ENCODE results near the gene FNIP2.
A peak's percentile ranks its signal among the peaks of the same experiment; 100 is the strongest.
"Not testable (repeated sequence)": the region's sequence is repeated elsewhere in the genome, so short reads cannot be mapped to it uniquely, and the experiment has no call there.

Gene FNIP2

GRCh38 chr4:158875455-158875854, 106.6 kb downstream of the FNIP2 start:
- intact Hi-C loops (cut with DNase I), result no loop called here
- no peak for DNase-seq

GRCh38 chr4:158877069-158877468, 108.2 kb downstream of the FNIP2 start:
- intact Hi-C loops (cut with DNase I), result no loop called here
- no peak for DNase-seq

GRCh38 chr4:158882142-158882541, 113.3 kb downstream of the FNIP2 start:
- intact Hi-C loops (cut with DNase I); DNase-seq: not testable (repeated sequence)

GRCh38 chr4:158884280-158884679, 115.5 kb downstream of the FNIP2 start:
- DNase-seq, result no peak
- intact Hi-C loops (cut with DNase I), result no loop called here

- intact Hi-C loops (cut with DNase I), result no loop called here
- no peak for DNase-seq
Observed at GRCh38 chr4:158885564-158885963, 116.7 kb downstream of the FNIP2 start.

GRCh38 chr4:158890294-158890693, 121.5 kb downstream of the FNIP2 start:
- intact Hi-C loops (cut with DNase I), result no loop called here
- DNase-seq, result no peak

GRCh38 chr4:158891256-158891655, 122.4 kb downstream of the FNIP2 start:
- intact Hi-C loops (cut with DNase I), result no loop called here
- DNase-seq, result no peak

- no peak for DNase-seq
- intact Hi-C loops (cut with DNase I), result no loop called here
Observed at GRCh38 chr4:158894826-158895225, 126.0 kb downstream of the FNIP2 start.

- intact Hi-C loops (cut with DNase I), result no loop called here
- DNase-seq, result peak in 1 of 42 donors; percentile 6
Observed at GRCh38 chr4:158895797-158896576, 127.2 kb downstream of the FNIP2 start.

GRCh38 chr4:158896577-158897238, 127.9 kb downstream of the FNIP2 start:
- intact Hi-C loops (cut with DNase I); DNase-seq: not testable (repeated sequence)

GRCh38 chr4:158900408-158900807, 131.6 kb downstream of the FNIP2 start:
- DNase-seq; intact Hi-C loops (cut with DNase I): not testable (repeated sequence)

GRCh38 chr4:158902280-158903078, 133.7 kb downstream of the FNIP2 start:
- DNase-seq; intact Hi-C loops (cut with DNase I): not testable (repeated sequence)

GRCh38 chr4:158903079-158903456, 134.2 kb downstream of the FNIP2 start:
- DNase-seq, result no peak
- intact Hi-C loops (cut with DNase I), result no loop called here

GRCh38 chr4:158903472-158904043, 134.7 kb downstream of the FNIP2 start:
- no peak for DNase-seq

GRCh38 chr4:158904815-158905214, 136.0 kb downstream of the FNIP2 start:
- no peak for DNase-seq
- intact Hi-C loops (cut with DNase I), result no loop called here

More at GRCh38 chr4:158903472-158904043, 134.7 kb downstream of the FNIP2 start:
- intact Hi-C loops (cut with DNase I), result no loop called here

GRCh38 chr4:158906073-158906472, 137.2 kb downstream of the FNIP2 start:
- intact Hi-C loops (cut with DNase I), result no loop called here
- no peak for DNase-seq

GRCh38 chr4:158912390-158912789, 143.6 kb downstream of the FNIP2 start:
- DNase-seq, result no peak
- intact Hi-C loops (cut with DNase I), result no loop called here

GRCh38 chr4:158912806-158913205, 144.0 kb downstream of the FNIP2 start:
- no peak for DNase-seq
- intact Hi-C loops (cut with DNase I), result no loop called here

GRCh38 chr4:158913766-158914165, 144.9 kb downstream of the FNIP2 start:
- no peak for DNase-seq
- intact Hi-C loops (cut with DNase I), result no loop called here

- intact Hi-C loops (cut with DNase I), result no loop called here
- DNase-seq, result peak in 4 of 42 donors; percentile 4 to 16 (median 7)
Observed at GRCh38 chr4:158914218-158914617, 145.4 kb downstream of the FNIP2 start.
